Vagina (tissue), 2 donors: ENCODE measurements around the gene TIMP3. TPM values are rescaled to one million over a fixed set of nuclear protein-coding genes. Genes with fewer than 3 reads are reported as not detected.

Experiments used
- DNase-seq, 2 donors: peaks; one replicate each; pipeline ENCODE4 v3.0.0-alpha.2; 2017; ENCODE audit errors: extremely low spot score in 2 of 2
- H3K27ac ChIP-seq: fragments of 200-600 bp; sonication (generic); one replicate; pipeline ENCODE4 v1.5.1; 2019
- H3K27me3 ChIP-seq: fragments of 200-600 bp; sonication (generic); one replicate; pipeline ENCODE4 v1.5.1; 2019
- H3K36me3 ChIP-seq, 2 donors: fragments of 200-600 bp; sonication (generic); one replicate each; pipeline ENCODE4 v1.5.1; 2017 to 2019
- H3K4me1 ChIP-seq: fragments of 200-600 bp; sonication (generic); one replicate; pipeline ENCODE4 v1.5.1; 2019
- H3K4me3 ChIP-seq, 2 donors: fragments of 200-600 bp; sonication (generic); 1 replicate in 1 of 2; 2 replicates in 1 of 2; pipeline ENCODE4 v1.5.1; 2016 to 2019
- H3K9me3 ChIP-seq: fragments of 200-600 bp; sonication (generic); one replicate; pipeline ENCODE4 v1.5.1; 2019
- CTCF ChIP-seq, 3 experiments: fragments of 450-650 bp in 2 of 3; fragments of 200-600 bp in 1 of 3; sonication (generic) in 1 of 3; IDR thresholded peaks; one replicate each; pipeline ENCODE4 v1.5.1; 2017 to 2019; ENCODE audit warnings: antibody characterized with exemption in 3 of 3, mild to moderate bottlenecking in 2 of 3, moderate library complexity in 2 of 3
- POLR2A ChIP-seq, 2 donors: fragments of 450-650 bp; IDR thresholded peaks; one replicate each; pipeline ENCODE4 v1.6.1; 2017; ENCODE audit warnings: antibody characterized with exemption in 2 of 2, mild to moderate bottlenecking in 2 of 2, moderate library complexity in 2 of 2
- POLR2AphosphoS5 ChIP-seq, 2 donors: sonication (generic); formaldehyde crosslinking; IDR thresholded peaks; one replicate each; pipeline ENCODE4 v1.9.0; 2017; ENCODE audit warnings: antibody characterized with exemption in 2 of 2, mild to moderate bottlenecking in 2 of 2, low read depth in 1 of 2; ENCODE audit not compliant: insufficient read depth in 1 of 2
- intact Hi-C: fragments of 100-400 bp; cut with DNase I; formaldehyde crosslinking; loops from one replicate; pipeline ENCODE4 v1.15.1; 2023
- total RNA-seq: library from RNA; depleted of rRNA; stranded (reverse); fragments of >200 nt; gene quantifications from one replicate; pipeline ENCODE4 v1.2.3, GENCODE V29; 2016

TIMP3 gene
- total RNA-seq, 1 donor from 2014 or later = 262 TPM

GRCh38 chr22:32814285-32814860, 12.9 kb downstream of the TIMP3 start:
- no peak overlapping the region for H3K4me3 ChIP-seq
- peaks cover 87% of the 10 kb centered on the region for H3K4me1 ChIP-seq
- no peak for DNase-seq
- H3K36me3 ChIP-seq = no peaks in the 10 kb centered on the region
- intact Hi-C loops = no loop called here
- no peaks in the 10 kb centered on the region for H3K27me3 ChIP-seq
- no peak overlapping the region for H3K27ac ChIP-seq
- no peaks in the 10 kb centered on the region for H3K9me3 ChIP-seq
- TF ChIP-seq CTCF (IDR thresholded peaks at IDR 0.05) (no peak), POLR2A (IDR thresholded peaks at IDR 0.05) (no peak), POLR2AphosphoS5 (IDR thresholded peaks at IDR 0.05; ENCODE audit: insufficient read depth in 1 of 2, low read depth in 1 of 2) (no peak)

- no peaks in the 10 kb centered on the region for H3K27me3 ChIP-seq
- H3K4me3 ChIP-seq = no peak overlapping the region
- no peaks in the 10 kb centered on the region for H3K9me3 ChIP-seq
- no peak overlapping the region for H3K27ac ChIP-seq
- no peak for DNase-seq
- intact Hi-C loops = no loop called here
- H3K4me1 ChIP-seq = peaks cover 87% of the 10 kb centered on the region
- TF ChIP-seq CTCF (IDR thresholded peaks at IDR 0.05) (no peak), POLR2AphosphoS5 (IDR thresholded peaks at IDR 0.05; ENCODE audit: insufficient read depth in 1 of 2, low read depth in 1 of 2) (no peak), POLR2A (IDR thresholded peaks at IDR 0.05) (no peak)
- H3K36me3 ChIP-seq = no peaks in the 10 kb centered on the region
Observed at GRCh38 chr22:32815059-32815458, 13.6 kb downstream of the TIMP3 start.

- no peak overlapping the region for H3K27ac ChIP-seq
Observed at GRCh38 chr22:32815943-32816342, 14.4 kb downstream of the TIMP3 start.

DNA sequence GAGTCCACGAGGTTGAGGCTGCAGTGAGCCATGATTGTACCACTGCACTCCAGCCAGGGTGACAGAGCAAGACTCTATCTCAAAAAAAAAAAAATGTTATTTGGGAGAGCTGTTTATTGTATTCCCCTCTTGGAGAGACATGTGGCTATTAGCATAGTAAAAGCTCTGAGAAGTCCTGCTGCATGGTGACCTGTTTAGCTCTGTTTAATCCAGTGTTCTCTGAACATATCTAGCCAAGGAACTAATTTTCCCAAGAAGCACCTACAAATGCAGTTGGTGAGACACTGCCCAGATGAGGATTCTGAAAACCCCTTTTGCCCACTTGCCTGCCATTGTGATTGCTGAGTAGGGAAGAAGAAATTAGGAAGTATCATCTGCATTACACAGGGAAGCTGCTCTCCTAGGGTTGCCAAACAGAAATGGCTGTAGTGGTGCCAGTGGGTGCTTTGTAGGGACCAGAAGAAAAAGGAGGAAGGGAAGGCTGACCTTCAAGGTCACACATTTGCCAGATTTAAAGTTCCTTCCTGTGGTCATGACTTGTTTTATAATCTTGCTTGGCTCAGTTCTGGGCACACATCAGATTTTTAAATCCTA, 15.7 kb downstream of the TIMP3 start:
- Histone ChIP-seq H3K4me3 (no peak overlapping the region), H3K27ac (peak overlapping the region; percentile 15), H3K36me3 (no peaks in the 10 kb centered on the region), H3K27me3 (no peaks in the 10 kb centered on the region), H3K4me1 (peaks cover 89% of the 10 kb centered on the region), H3K9me3 (no peaks in the 10 kb centered on the region)
- TF ChIP-seq CTCF (IDR thresholded peaks at IDR 0.05) (no peak), POLR2AphosphoS5 (IDR thresholded peaks at IDR 0.05; ENCODE audit: insufficient read depth in 1 of 2, low read depth in 1 of 2) (no peak), POLR2A (IDR thresholded peaks at IDR 0.05) (no peak)
- no peak for DNase-seq
- intact Hi-C loops = no loop called here

More at GRCh38 chr22:32815943-32816342, 14.4 kb downstream of the TIMP3 start:
- DNase-seq = no peak
- H3K4me3 ChIP-seq = no peak overlapping the region
- no peaks in the 10 kb centered on the region for H3K27me3 ChIP-seq
- H3K9me3 ChIP-seq = no peaks in the 10 kb centered on the region
- intact Hi-C loops = no loop called here
- no peaks in the 10 kb centered on the region for H3K36me3 ChIP-seq
- TF ChIP-seq CTCF (IDR thresholded peaks at IDR 0.05) = no peak
- peak in 1 of 2 donors; percentile 10 for TF ChIP-seq POLR2AphosphoS5 (IDR thresholded peaks at IDR 0.05; ENCODE audit: insufficient read depth in 1 of 2, low read depth in 1 of 2)
- no peak for TF ChIP-seq POLR2A (IDR thresholded peaks at IDR 0.05)
- peaks cover 87% of the 10 kb centered on the region for H3K4me1 ChIP-seq

GRCh38 chr22:32818446-32819115, 17.1 kb downstream of the TIMP3 start:
- Histone ChIP-seq H3K4me3 (peak overlapping the region in 1 of 2 donors; percentile 13), H3K27ac (peak overlapping the region; percentile 22), H3K36me3 (no peaks in the 10 kb centered on the region), H3K4me1 (peaks cover 89% of the 10 kb centered on the region), H3K27me3 (no peaks in the 10 kb centered on the region), H3K9me3 (no peaks in the 10 kb centered on the region)
- TF ChIP-seq POLR2AphosphoS5 (IDR thresholded peaks at IDR 0.05; ENCODE audit: insufficient read depth in 1 of 2, low read depth in 1 of 2) (peak in 1 of 2 donors; percentile 37), POLR2A (IDR thresholded peaks at IDR 0.05) (no peak)
- intact Hi-C loops = no loop called here
- DNase-seq = no peak
